B cell (primary cell): ENCODE measurements around the gene SLC32A1.

Experiments
- CTCF ChIP-seq: fragments of 200-600 bp; IDR thresholded peaks from one replicate; pipeline ENCODE4 v1.8.0; 2022; ENCODE audit warnings: antibody characterized with exemption, mild to moderate bottlenecking
- EZH2 ChIP-seq: IDR thresholded peaks from 2 replicates; pipeline ENCODE4 v1.6.1; 2012; ENCODE audit warnings: borderline replicate concordance, low read depth, mild to moderate bottlenecking, moderate library complexity, low read length; ENCODE audit not compliant: insufficient read depth, poor library complexity, severe bottlenecking

- TF ChIP-seq CTCF, result no peak
- TF ChIP-seq EZH2, result no peak
Observed at GRCh38 chr20:38700926-38701325, 23.4 kb upstream of the SLC32A1 start.
